ENCODE results near the gene ITPA.

ITPA gene

GRCh38 chr20:3168079-3168828 lies 41.0 kb upstream of the ITPA start:
- DNase-seq (ENCODE audit: low spot score): peak; percentile 46
- in situ Hi-C loops (cut with MboI; ENCODE audit: low pct_unique_long_range_greater_than_20kb, low sequenced_read_pairs, unreplicated experiment): no loop called here
- TF ChIP-seq, protein P1, sequence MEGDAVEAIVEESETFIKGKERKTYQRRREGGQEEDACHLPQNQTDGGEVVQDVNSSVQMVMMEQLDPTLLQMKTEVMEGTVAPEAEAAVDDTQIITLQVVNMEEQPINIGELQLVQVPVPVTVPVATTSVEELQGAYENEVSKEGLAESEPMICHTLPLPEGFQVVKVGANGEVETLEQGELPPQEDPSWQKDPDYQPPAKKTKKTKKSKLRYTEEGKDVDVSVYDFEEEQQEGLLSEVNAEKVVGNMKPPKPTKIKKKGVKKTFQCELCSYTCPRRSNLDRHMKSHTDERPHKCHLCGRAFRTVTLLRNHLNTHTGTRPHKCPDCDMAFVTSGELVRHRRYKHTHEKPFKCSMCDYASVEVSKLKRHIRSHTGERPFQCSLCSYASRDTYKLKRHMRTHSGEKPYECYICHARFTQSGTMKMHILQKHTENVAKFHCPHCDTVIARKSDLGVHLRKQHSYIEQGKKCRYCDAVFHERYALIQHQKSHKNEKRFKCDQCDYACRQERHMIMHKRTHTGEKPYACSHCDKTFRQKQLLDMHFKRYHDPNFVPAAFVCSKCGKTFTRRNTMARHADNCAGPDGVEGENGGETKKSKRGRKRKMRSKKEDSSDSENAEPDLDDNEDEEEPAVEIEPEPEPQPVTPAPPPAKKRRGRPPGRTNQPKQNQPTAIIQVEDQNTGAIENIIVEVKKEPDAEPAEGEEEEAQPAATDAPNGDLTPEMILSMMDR (IDR thresholded peaks at IDR 0.05; ENCODE audit: extremely low read depth, insufficient read depth, missing control alignments): no peak

DNA sequence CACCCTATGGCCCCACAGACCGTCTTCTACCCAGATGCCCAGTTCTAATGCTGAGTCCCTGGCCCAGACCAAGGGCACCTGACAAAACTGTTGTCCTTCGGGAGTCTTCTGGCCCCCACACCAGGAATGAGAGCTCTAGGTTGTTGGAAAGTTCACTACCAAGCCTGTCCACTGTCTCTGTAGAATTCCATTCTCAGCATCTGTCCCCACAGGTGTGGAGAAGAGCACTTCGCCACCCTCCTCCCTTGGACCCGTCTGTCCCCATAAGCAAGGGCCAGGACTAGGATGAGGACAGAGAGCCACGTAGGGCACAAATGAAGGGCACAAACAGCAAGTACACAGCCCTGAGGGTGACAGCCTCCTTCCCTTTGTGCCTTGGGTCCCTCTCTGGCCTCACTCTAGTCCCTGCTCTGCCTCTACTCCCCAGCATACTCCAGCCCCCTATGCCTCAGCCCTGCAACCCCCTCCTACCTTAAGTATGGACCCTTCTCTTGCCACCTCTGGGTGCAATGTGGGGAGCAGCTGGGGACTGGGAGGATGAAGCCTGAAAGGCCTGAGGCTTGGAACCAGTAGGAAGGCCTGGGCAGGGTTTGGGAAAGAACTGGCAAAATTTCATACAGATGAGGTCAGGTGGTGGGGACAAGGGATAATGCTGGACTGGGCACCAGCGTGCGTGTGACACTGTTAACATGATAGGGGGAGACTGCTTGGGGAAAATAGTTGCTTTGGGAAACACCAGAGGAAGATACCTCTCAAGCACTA lies 40.3 kb upstream of the ITPA start:
- TF ChIP-seq, protein P1 (IDR thresholded peaks at IDR 0.05; ENCODE audit: extremely low read depth, insufficient read depth, missing control alignments): no peak
- DNase-seq (ENCODE audit: low spot score): no peak
- in situ Hi-C loops (cut with MboI; ENCODE audit: low pct_unique_long_range_greater_than_20kb, low sequenced_read_pairs, unreplicated experiment): no loop called here

DNA sequence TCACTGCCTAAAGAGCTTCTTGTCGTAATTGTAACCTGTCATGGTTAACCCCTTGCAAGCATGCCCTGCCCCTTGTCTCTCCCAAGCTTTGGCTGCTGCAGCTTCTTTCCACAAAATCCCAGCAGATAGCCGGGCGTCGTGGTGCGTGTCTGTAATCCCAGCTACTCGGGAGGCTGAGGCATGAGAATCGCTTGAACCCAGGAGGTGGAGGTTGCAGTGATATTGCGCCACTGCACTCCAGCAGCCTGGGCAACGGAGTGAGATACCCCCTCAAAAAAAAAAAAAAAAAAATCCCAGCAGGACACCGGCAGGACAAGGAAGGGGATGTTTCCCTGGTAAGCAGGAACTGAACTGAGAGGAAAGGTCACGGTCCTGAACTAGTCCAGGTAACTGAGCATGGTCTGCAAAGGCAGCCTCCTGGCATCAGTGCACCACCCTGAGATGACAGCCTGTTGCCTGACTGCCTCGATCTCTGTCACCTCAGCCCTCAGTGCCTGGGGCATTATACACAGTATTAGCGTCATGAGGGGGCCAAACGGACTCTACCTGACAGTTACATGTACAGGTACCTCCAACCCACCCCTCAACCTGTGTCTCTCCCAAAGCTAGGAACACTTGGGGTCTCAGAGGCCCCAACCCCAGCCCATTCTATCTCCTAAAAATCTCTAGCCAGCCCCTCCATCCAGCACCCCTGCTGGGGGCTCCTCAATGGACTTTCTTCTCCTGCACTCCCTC lies 37.7 kb upstream of the ITPA start:
- in situ Hi-C loops (cut with MboI; ENCODE audit: low pct_unique_long_range_greater_than_20kb, low sequenced_read_pairs, unreplicated experiment): no loop called here
- DNase-seq (ENCODE audit: low spot score): peak; percentile 19
- TF ChIP-seq, protein P1 (IDR thresholded peaks at IDR 0.05; ENCODE audit: extremely low read depth, insufficient read depth, missing control alignments): no peak

GRCh38 chr20:3172126-3172932 lies 37.0 kb upstream of the ITPA start:
- TF ChIP-seq, protein P1 (IDR thresholded peaks at IDR 0.05; ENCODE audit: extremely low read depth, insufficient read depth, missing control alignments): no peak
- peak; percentile 29 for DNase-seq (ENCODE audit: low spot score)
- in situ Hi-C loops (cut with MboI; ENCODE audit: low pct_unique_long_range_greater_than_20kb, low sequenced_read_pairs, unreplicated experiment): no loop called here

DNA sequence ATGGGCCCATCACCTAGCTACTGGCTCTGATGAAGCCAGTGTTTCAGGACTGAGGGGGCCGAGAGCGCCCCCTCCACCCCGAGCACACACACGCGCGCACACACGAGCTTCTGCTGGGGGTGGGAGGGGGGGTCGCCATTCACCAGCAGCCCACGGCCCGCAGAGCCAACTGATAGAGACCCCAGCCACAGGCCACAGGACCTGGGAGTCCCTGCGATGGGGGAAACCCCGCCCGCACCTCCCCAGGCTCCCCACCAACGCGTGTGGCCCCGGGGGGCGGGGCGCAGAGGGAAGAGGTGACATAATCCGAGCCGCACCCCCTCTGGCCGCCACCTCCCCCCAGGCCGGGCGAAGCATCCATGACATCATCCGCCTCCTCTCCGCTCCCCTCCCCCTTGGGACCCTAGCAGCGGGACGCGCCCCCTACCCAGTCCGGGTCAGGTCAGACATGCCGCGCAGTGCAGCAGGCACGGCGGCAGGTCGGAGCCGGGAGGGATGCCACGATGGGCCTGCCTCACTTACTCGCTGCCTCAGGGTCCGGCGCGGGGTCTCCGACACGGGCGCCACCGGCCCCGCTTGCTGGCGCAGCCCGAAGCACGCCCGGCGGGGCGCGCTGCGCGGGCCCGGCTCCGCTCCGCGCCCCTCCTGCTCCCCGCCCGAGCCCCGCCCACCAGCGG lies 36.2 kb upstream of the ITPA start, which contains the start of gene LZTS3:
TSS of gene LZTS3 (minus strand) at position 617 of the 677 bp plus-strand sequence. CDS start 6,386 bp downstream, outside the sequence.
- DNase-seq (ENCODE audit: low spot score): peak; percentile 92
- TF ChIP-seq, protein P1 (IDR thresholded peaks at IDR 0.05; ENCODE audit: extremely low read depth, insufficient read depth, missing control alignments): peak; percentile 7
- in situ Hi-C loops (cut with MboI; ENCODE audit: low pct_unique_long_range_greater_than_20kb, low sequenced_read_pairs, unreplicated experiment): no loop called here

Data from GM13977 (cell line).